HepG2 (cell line): ENCODE measurements around the gene TMEM132D.

ENCODE experiments used
- DR1 ChIP-seq: sonication (generic); formaldehyde crosslinking; IDR thresholded peaks from 2 replicates; pipeline ENCODE4 v1.8.0; 2021; ENCODE audit warnings: mild to moderate bottlenecking, missing genetic modification reagents, inconsistent platforms
- NR2F2 ChIP-seq: IDR thresholded peaks from 2 replicates; pipeline ENCODE4 v1.6.1; 2012; ENCODE audit warnings: low read depth, inconsistent platforms, borderline replicate concordance
- POLR2AphosphoS5 ChIP-seq: IDR thresholded peaks from 2 replicates; pipeline ENCODE4 v1.6.1; 2012; ENCODE audit warnings: low read depth, low read length
- PPARG ChIP-seq: conservative IDR thresholded peaks from 2 replicates; pipeline ENCODE4 v1.6.1; 2016; ENCODE audit warnings: missing biosample characterization, missing genetic modification reagents

GRCh38 chr12:129870136-129870535, 33.7 kb downstream of the TMEM132D start:
- TF ChIP-seq PPARG (CRISPR knock-in tag) (no peak), POLR2AphosphoS5 (no peak), NR2F2 (no peak), DR1 (CRISPR knock-in tag) (no peak)
